ENCODE results near the gene TNRC6C. TPM values are rescaled to one million over a fixed set of nuclear protein-coding genes. Genes with fewer than 3 reads are reported as not detected.
A peak's percentile ranks its signal among the peaks of the same experiment; 100 is the strongest.
"Not testable (repeated sequence)": the region's sequence is repeated elsewhere in the genome, so short reads cannot be mapped to it uniquely, and the experiment has no call there.

TNRC6C gene
- total RNA-seq, 1 experiment from 2014 or later, result not detected

GRCh38 chr17:78137392-78138203 is 179.1 kb downstream of the TNRC6C start:
- Histone ChIP-seq H3K27me3 (ENCODE audit: low read length) (no peaks in the 10 kb centered on the region), H3K27ac (ENCODE audit: low read length) (peak overlapping the region; percentile 58), H3K79me2 (ENCODE audit: low read length) (peaks cover 4% of the 10 kb centered on the region; the same call in 1 of the 2 replicates), H3K4me1 (ENCODE audit: low read length) (peaks cover 38% of the 10 kb centered on the region), H3K4me2 (ENCODE audit: low read depth, low read length, poor library complexity, severe bottlenecking) (peak overlapping the region; percentile 19), H3K9me2 (replicated peaks; ENCODE audit: insufficient read depth, low read length) (no peaks in the 10 kb centered on the region), H3K36me3 (ENCODE audit: insufficient read depth, low read length) (peaks cover 31% of the 10 kb centered on the region), H4K20me1 (ENCODE audit: insufficient read depth, low read depth, low read length) (peaks cover 13% of the 10 kb centered on the region), H3K9me3 (ENCODE audit: low read length) (no peaks in the 10 kb centered on the region), H3K9ac (ENCODE audit: low read length) (peak overlapping the region; percentile 24), H3K4me3 (ENCODE audit: low read length) (no peak overlapping the region), H2AFZ (ENCODE audit: low read length) (no peak overlapping the region)
- peak; percentile 84 for DNase-seq

- Histone ChIP-seq H3K79me2 (ENCODE audit: low read length) (0 out of 2 replicates have a peak, but pooled peaks cover under 1% of the 10 kb centered on the region), H3K27ac (ENCODE audit: low read length) (no peak overlapping the region; the same call in 1 of the 2 replicates), H3K27me3 (ENCODE audit: low read length) (no peaks in the 10 kb centered on the region), H3K36me3 (ENCODE audit: insufficient read depth, low read length) (peaks cover 30% of the 10 kb centered on the region), H3K9me2 (replicated peaks; ENCODE audit: insufficient read depth, low read length) (no peaks in the 10 kb centered on the region), H3K9me3 (ENCODE audit: low read length) (no peaks in the 10 kb centered on the region), H3K9ac (ENCODE audit: low read length) (no peak overlapping the region), H2AFZ (ENCODE audit: low read length) (no peak overlapping the region), H3K4me1 (ENCODE audit: low read length) (peaks cover 29% of the 10 kb centered on the region), H4K20me1 (ENCODE audit: insufficient read depth, low read depth, low read length) (peaks cover 15% of the 10 kb centered on the region), H3K4me2 (ENCODE audit: low read depth, low read length, poor library complexity, severe bottlenecking) (no peak overlapping the region), H3K4me3 (ENCODE audit: low read length) (no peak overlapping the region)
- DNase-seq, result peak; percentile 52
Observed at GRCh38 chr17:78138204-78139060, 179.9 kb downstream of the TNRC6C start.

GRCh38 chr17:78139861-78140168 is 181.3 kb downstream of the TNRC6C start:
- not testable (repeated sequence) for H3K9me2 ChIP-seq (replicated peaks; ENCODE audit: insufficient read depth, low read length); H3K4me2 ChIP-seq (ENCODE audit: low read depth, low read length, poor library complexity, severe bottlenecking); H3K79me2 ChIP-seq (ENCODE audit: low read length); H3K9me3 ChIP-seq (ENCODE audit: low read length); H2AFZ ChIP-seq (ENCODE audit: low read length); H3K4me3 ChIP-seq (ENCODE audit: low read length); H3K27ac ChIP-seq (ENCODE audit: low read length); DNase-seq; H3K27me3 ChIP-seq (ENCODE audit: low read length); H3K9ac ChIP-seq (ENCODE audit: low read length)
- H3K4me1 ChIP-seq (ENCODE audit: low read length), result peaks cover 20% of the 10 kb centered on the region
- H4K20me1 ChIP-seq (ENCODE audit: insufficient read depth, low read depth, low read length), result peaks cover 15% of the 10 kb centered on the region
- peaks cover 20% of the 10 kb centered on the region for H3K36me3 ChIP-seq (ENCODE audit: insufficient read depth, low read length)

- H3K27ac ChIP-seq (ENCODE audit: low read length), result no peak overlapping the region
- peaks cover 20% of the 10 kb centered on the region for H3K4me1 ChIP-seq (ENCODE audit: low read length)
- H3K27me3 ChIP-seq (ENCODE audit: low read length), result no peaks in the 10 kb centered on the region
- H3K4me2 ChIP-seq (ENCODE audit: low read depth, low read length, poor library complexity, severe bottlenecking), result no peak overlapping the region
- no peak overlapping the region for H2AFZ ChIP-seq (ENCODE audit: low read length)
- H3K9me3 ChIP-seq (ENCODE audit: low read length), result no peaks in the 10 kb centered on the region
- H3K9me2 ChIP-seq (replicated peaks; ENCODE audit: insufficient read depth, low read length), result no peaks in the 10 kb centered on the region
- no peak overlapping the region for H3K9ac ChIP-seq (ENCODE audit: low read length)
- peaks cover 15% of the 10 kb centered on the region for H4K20me1 ChIP-seq (ENCODE audit: insufficient read depth, low read depth, low read length)
- no peak overlapping the region for H3K4me3 ChIP-seq (ENCODE audit: low read length)
- H3K36me3 ChIP-seq (ENCODE audit: insufficient read depth, low read length), result peaks cover 14% of the 10 kb centered on the region
- DNase-seq, result peak; percentile 100
- no peaks in the 10 kb centered on the region for H3K79me2 ChIP-seq (ENCODE audit: low read length)
Observed at GRCh38 chr17:78140169-78141051, 181.9 kb downstream of the TNRC6C start.

- Histone ChIP-seq H2AFZ (ENCODE audit: low read length) (no peak overlapping the region), H3K36me3 (ENCODE audit: insufficient read depth, low read length) (peaks cover 9% of the 10 kb centered on the region), H3K4me2 (ENCODE audit: low read depth, low read length, poor library complexity, severe bottlenecking) (no peak overlapping the region), H3K9me2 (replicated peaks; ENCODE audit: insufficient read depth, low read length) (no peaks in the 10 kb centered on the region), H3K27ac (ENCODE audit: low read length) (no peak overlapping the region), H3K9ac (ENCODE audit: low read length) (no peak overlapping the region), H3K27me3 (ENCODE audit: low read length) (no peaks in the 10 kb centered on the region), H3K4me3 (ENCODE audit: low read length) (no peak overlapping the region), H4K20me1 (ENCODE audit: insufficient read depth, low read depth, low read length) (peaks cover 15% of the 10 kb centered on the region), H3K79me2 (ENCODE audit: low read length) (no peaks in the 10 kb centered on the region), H3K4me1 (ENCODE audit: low read length) (peaks cover 13% of the 10 kb centered on the region), H3K9me3 (ENCODE audit: low read length) (no peaks in the 10 kb centered on the region)
- no peak for DNase-seq
Observed at GRCh38 chr17:78141437-78142118, 183.1 kb downstream of the TNRC6C start.

GRCh38 chr17:78142119-78142861 is 183.8 kb downstream of the TNRC6C start:
- Histone ChIP-seq H3K9ac (ENCODE audit: low read length) (no peak overlapping the region), H3K4me2 (ENCODE audit: low read depth, low read length, poor library complexity, severe bottlenecking) (no peak overlapping the region), H3K27ac (ENCODE audit: low read length) (no peak overlapping the region), H3K79me2 (ENCODE audit: low read length) (no peaks in the 10 kb centered on the region), H3K9me2 (replicated peaks; ENCODE audit: insufficient read depth, low read length) (no peaks in the 10 kb centered on the region), H3K27me3 (ENCODE audit: low read length) (no peaks in the 10 kb centered on the region), H4K20me1 (ENCODE audit: insufficient read depth, low read depth, low read length) (peaks cover 15% of the 10 kb centered on the region), H2AFZ (ENCODE audit: low read length) (no peak overlapping the region), H3K4me3 (ENCODE audit: low read length) (no peak overlapping the region), H3K9me3 (ENCODE audit: low read length) (no peaks in the 10 kb centered on the region), H3K36me3 (ENCODE audit: insufficient read depth, low read length) (peaks cover 9% of the 10 kb centered on the region), H3K4me1 (ENCODE audit: low read length) (peaks cover 13% of the 10 kb centered on the region)
- DNase-seq, result no peak
